ENCODE measurements around the gene ELAC1.
"Not testable (repeated sequence)": the region's sequence is repeated elsewhere in the genome, so short reads cannot be mapped to it uniquely, and the experiment has no call there.

The ELAC1 gene

DNA sequence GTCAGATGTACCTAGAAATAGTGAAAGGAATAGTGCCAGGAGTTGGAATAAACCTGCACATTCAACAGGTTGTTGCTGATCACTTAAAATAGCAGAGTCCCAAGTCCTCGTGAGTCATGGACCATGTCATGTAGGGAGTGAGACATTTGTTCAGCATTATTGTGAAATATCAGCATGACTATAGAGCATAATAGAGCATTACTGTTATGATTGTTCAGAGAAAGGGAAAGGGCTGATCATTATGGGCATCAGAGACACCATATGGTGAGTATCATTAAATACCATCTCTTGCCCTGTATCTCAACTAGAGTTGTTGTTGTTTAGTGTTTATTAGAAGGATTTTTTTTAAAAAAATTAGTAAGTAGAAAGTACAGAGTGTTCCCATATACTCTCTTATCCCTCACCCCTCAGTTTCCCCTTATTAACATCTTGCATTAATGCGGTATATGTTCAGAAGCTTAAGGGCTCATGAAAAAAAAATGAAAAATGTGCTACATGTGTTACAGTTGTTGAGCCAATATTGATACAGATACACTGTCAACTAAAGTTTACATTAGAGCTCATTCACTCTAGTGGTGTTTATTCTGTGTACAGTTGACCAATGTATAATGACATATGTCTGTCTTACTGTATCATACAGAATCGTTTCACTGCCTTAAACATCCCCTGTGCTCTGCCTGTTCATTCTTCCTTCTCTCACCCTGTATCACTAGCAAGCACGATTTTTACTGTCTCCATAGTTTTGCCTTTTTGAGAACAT lies 5.7 kb downstream of the ELAC1 start:
- DNase-seq: no peak

DNA sequence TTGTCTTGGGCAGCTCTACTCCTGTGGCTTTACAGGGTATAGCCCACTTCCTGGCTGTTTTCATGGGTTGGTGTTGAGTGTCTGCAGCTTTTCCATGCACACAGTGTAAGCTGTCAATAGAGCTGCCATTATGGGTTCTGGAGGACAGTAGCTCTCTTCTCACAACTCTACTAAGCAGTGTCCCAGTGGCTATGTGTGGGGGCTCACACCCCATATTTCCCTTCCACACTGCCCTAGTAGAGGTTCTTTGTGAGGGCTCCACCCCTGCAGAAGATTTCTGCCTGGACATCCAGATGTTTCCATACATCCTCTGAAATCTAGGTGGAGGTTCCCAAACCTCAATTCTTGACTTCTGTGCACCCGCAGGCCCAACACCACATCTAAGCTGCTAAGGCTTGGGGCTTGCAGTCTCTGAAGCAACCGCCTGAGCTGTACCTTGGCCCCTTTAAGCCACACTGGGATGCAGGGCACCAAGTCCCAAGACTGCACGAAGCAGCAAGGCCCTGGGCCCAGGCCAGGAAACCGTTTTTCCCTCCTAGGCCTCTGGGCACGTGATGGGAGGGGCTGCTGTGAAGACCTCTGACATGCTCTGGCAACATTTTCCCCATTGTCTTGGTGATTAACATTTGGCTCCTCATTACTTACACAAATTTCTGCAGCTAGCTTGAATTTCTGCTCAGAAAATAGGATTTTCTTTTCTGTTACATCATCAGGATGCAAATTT lies 9.4 kb downstream of the ELAC1 start:
- no peak for DNase-seq

DNA sequence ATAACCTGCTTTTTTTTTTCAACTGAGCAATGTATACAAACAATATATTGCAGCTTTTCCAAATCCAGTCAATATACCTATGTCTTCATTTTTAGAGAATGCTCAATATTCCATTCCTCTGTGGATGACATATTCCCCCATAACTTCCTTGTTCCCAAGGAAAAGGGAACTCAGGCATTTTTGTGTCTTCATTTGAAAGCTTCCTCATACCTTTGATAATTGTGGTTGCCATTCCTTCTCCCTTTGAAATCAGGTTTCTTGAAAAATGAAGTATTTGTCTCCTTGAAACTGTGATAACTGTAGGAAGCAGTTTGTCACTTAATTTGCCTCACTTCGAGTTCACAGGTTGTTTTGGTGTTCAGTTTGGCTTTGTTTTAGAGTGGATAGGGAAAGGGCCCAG lies 13.5 kb downstream of the ELAC1 start:
- no peak for DNase-seq

DNA sequence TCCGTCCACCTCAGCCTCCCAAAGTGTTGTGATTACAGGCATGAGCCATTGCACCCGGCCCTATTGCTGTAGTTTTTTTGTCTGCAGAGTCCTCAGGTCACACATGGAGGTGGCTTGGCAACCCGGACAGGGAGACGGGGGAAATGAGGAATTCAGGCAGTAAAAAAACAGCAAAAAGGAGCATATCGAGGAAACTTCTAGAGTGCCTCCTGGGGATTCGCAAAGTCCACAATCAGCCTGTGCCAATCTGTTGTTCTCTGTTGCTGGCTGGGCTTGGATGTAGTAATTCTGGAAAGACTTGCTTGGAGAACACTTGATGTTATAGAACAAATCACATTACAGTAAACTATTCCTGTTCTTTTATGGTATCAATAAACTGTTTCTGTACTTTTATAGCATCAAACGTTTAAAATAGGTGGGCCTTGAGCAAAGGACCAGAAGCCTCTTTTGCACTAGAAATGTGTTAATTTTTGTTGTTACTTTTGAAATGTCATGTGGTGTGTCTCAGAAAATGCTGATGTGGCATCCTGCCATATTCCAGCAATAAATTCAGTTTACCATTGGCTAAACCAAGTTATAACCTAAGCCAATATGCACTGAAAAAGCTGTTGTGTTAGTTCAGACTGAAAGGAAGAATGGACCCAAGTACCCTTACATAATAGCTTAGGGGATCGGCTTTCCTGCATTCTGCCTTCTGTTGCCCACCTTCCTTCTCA lies 14.4 kb downstream of the ELAC1 start:
- DNase-seq: no peak

DNA sequence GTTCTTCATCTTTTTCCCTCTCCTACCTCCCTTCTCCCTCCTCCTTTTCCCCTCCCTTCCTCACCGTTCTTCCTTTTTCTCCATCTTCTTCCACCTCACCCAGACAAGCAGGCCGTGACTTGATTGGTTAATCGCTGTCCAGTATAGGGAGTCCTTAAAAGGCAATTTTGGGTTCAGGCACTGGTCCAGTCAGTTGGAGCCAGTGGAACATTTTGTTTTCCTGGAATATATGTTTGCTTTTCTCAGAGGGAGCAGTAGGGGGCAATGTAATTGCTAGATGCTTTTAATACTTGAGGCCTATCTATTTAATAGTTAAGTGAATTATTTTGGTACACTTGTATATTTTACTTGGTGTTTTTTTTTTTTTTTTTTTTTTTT lies 15.0 kb downstream of the ELAC1 start:
- DNase-seq: no peak

DNA sequence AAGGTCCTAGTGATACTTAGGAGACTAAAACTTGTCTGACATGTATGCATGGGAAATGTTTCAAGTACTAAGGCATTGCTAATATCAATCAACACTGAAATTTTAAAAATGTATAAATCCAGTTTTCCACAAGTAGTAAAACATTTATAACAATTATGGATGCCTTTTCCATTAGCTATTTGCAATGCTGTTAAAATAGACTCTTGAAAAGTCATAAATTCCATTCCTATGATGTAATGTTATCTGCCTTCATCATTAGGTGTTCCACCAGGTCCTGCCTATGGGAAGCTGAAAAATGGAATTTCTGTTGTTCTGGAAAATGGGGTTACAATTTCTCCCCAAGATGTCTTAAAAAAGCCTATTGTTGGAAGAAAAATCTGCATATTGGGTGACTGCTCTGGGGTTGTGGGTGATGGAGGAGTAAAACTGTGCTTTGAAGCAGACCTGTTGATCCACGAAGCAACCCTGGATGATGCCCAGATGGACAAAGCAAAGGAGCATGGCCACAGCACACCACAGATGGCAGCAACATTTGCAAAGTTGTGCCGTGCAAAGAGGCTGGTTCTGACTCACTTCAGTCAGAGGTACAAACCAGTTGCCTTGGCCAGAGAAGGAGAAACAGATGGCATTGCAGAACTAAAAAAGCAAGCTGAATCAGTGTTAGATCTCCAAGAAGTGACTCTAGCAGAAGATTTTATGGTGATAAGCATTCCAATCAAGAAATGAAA lies 18.7 kb downstream of the ELAC1 start:
- no peak for DNase-seq

DNA sequence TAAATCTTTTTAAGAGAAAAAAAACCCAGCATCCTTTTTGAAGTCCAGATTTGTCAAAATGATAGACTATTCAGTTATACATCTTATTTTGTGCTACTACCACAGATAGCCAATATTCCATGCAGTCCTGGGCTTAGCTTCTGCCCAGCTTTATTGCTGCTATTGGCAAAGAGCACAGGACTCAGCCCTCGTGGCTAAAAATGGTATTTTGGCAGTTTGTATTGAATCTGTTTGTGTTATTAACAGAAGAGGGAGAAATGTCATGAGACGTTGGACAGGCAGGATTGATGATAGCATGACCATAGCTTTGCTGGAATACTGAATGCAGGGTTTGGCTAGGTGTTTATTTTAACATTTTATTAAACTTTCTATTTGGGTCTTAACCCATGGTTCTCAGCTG lies 19.4 kb downstream of the ELAC1 start:
- no peak for DNase-seq

DNA sequence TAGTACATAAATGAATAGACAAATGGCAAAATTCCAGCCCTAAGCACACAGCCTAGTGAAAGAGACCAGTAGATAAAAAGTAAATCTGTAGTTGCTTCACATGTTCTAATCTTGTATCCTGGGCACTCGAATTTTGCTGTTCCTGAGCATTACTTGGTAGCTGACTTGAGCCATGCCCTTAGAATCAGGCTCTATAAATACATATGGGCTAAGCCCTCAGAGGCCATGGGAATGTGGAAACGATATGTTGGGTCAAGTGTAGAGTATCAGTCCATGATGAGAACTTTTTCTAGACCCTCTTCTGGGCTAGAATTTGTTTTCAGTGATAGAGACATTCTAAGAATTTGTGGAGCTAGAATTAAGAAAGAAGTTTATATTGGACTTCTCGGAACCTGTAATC lies 21.9 kb downstream of the ELAC1 start:
- no peak for DNase-seq

DNA sequence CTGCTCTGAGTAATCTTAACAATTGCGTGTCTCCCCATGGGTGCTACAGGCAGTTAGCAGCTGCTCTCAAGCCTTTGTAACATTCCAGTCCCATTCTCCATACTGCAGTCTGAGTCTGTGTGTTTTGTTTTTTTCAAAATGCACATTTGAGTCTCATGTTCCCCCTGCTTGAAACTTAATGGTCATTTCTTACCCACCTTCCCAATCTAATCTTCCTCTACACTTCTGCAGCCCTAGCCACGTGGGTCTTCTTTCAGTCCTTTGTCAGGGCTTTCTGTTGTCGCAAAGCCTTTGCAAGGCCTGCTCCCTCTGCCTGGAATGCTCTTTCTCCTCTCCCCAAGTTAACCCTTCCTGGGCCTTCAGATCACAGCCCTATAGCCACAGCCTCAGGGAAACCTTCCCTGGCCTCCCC lies 24.5 kb downstream of the ELAC1 start:
- no peak for DNase-seq

DNA sequence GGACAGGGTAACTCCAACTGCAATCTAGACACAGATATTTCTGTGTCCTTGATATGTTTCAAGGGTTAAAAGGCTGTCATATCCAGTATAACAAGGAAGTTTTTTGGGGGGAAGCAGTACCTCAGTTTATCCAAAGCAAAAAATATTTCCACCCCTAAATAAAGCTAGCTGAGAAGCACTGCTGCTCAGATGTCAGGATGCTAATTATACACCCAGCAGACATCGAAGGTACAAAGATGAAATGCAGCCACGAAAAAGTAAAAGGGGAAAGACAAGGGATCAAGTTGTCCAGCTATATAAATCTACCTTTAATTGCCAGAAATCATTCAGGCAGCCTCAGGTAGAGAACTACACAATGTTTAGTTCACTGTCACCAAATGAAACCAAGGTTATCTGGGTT lies 26.2 kb downstream of the ELAC1 start:
- DNase-seq: no peak

DNA sequence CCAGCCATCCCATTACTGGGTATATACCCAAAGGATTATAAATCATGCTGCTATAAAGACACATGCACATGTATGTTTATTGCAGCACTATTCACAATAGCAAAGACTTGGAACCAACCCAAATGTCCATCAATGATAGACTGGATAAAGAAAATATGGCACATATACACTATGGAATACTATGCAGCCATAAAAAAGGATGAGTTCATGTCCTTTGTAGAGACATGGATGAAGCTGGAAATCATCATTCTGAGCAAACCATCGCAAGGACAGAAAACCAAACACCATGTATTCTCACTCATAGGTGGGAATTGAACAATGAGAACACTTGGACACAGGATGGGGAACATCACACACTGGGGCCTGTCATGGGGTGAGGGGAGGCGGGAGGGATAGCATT lies 35.3 kb downstream of the ELAC1 start:
- not testable (repeated sequence) for DNase-seq

DNA sequence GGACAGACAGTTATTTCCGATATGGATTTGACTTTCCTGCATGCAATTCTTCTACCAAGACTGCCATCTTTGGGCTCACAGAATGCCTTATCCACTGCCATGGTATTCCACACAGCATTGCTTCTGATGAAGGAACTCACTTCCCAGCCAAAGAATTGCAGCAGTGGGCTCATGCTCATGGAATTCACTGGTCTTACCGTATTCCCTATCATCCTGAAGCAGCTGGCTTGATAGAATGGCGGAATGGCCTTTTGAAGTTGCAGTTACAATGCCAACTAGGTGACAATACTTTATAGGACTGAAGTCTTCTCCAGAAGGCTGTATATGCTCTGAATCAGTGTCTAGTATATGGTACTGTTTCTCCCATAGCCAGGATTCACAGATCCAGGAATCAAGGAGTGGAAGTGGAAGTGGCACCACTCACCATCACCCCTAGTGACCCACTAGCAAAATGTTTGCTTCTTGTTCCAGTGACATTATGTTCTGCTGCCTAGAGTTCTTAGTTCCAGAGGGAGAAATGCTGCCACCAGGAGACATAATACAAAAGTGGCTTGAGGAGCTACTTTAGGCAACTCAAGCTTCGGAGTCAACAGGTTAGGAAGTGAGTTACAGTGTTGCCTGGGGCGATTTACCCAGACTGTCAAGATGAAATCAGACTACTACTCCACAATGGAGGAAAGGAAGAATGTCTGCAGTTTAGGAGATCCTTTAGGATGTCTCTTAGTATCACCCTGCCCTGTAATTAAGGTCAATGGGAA lies 38.4 kb downstream of the ELAC1 start:
- no peak for DNase-seq

DNA sequence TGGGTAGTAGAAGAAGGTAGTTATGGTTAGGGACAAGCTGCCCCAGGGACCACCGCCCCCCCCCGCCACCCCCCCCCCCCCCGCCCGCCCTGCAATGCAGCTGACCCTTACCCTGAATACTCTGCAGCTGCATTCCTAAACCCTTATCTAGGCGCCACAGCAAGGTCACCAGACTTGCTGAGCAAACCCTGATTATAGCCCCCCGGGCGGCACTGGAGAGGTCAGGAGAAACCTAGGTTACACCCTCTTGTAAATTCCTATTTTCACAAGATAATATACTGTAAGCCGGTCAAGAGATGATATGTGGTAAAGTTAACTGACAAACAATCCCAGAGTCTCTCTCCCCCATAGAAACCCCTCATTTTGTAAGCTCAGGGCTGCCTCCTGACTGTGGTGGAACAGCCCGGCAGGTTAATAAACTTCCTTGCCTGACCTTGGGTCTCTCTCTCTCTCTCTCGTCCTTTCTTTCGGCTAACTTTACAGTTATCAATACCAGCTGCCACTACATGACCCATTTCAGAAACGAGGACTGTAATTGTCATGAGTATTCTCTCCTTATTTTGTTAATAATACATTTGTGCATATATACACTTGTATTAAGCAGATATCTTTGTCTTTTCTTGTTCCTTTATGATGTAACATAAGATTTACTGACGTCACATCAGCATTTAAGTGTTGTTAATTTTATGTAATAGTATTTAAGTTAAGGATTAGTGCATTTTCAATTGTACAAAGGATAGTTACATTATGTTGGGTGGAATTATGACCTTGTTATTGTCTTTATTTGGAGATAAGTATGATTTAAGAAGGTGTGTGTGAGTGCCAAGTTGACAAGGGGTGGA lies 39.3 kb downstream of the ELAC1 start:
- no peak for DNase-seq

DNA sequence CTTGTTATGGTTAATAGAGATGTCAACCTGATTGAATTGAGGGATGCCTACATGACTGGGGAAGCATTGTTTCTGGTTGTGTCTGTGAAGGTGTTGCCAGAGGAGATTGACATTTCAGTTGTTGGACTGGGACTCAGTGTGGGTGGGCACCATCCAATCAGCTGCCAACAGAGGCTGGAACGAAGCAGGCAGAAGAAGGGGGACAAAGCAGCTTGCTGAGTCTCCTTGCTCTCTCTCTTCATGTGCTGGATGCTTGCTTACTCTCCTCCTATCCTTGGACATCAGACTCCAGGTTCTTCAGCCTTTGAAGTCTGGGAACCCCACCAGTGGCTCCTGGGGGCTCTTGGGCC lies 39.9 kb downstream of the ELAC1 start:
- no peak for DNase-seq

DNA sequence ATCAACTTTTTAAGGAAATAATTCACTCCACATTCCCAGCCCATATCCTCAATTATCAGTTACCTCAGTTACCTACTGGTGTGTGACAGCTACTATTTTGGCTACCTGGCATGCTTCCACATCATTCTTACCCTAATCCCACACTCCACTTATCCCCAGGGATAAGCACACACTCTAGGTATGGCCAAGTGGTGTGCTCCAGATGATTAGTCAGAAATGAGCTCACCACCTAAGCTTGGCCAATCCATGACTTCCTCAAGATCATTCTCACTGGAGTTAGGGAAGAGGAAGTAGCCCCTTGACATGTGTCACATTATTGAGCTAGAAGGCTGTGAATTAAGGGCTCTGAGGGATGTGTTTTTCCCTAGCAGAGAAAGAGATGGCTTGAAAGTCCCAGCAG lies 41.2 kb downstream of the ELAC1 start:
- no peak for DNase-seq

DNA sequence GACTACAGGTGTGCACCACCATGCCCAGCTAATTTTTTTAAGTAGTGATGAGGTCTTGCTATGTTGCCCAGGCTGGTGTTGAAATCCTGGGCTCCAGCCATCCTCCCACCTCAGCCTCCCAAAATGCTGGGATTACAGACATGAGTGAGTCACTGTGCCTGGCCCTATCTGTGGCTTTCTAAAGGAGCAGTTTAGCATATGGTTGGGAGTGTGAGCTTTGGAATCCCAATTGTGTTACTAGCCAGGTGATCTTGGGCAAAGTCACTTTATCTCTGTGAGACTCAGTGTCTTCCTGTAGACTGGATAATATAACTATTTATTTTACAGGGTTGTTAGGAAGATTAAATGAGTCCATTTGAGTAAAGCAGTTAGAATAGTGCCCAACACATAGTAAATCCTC lies 42.4 kb downstream of the ELAC1 start:
- DNase-seq: no peak

DNA sequence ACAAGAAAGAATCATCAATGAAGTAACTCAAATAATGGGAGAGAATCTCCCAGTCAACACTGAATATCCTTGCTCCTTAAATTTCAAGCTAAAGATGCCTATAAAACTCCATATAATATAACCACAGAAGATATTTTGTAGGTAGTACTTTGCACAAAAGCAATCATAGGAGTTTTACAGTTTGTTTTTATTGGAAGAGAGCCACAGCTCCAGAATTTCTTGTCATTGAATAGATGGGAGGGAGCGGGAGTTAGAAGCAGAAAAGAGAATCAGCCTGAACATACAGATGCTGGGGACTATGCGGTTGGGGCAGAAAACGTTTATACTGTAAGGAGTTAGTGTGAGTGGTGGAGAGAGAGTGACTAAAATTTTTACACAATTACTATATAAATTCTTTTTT lies 43.9 kb downstream of the ELAC1 start:
- DNase-seq: no peak

DNA sequence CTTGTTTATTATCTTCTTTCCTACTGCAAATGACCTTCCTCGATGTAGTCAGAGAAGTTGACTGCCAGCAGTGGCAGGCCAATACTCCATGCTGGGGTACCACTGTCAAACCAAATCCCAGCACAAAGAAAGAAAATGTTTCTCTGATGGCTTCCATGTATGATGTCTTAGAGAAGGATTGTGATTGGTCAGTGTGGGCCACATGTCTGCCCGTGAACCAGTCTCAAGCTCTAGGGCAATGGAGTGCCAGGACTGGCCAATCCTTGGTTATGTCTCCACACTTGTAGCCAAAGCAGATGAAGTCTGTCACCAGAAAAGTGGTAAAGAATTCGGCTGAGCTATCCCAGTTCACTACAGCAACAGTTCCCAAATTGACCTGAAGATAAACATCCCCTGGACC lies 44.6 kb downstream of the ELAC1 start:
- DNase-seq: no peak

DNA sequence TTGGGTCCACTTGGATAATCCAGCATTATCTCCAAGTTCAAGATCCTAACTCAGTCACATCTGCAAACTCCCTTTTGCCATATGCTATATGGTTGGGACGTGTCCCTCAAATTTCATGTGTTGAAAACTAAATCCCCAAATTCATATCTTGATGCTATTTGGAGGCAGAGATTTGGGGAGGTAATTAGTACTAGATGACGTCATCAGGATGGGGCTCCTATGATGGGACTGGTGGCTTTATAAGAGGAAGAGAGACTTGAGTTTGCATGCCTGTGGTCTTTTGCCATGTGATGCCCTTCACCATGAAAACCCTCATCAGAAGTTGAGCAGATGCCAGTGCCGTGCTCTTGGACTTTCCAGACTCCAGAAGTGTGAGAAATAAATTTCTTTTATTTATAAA lies 45.4 kb downstream of the ELAC1 start:
- no peak for DNase-seq

DNA sequence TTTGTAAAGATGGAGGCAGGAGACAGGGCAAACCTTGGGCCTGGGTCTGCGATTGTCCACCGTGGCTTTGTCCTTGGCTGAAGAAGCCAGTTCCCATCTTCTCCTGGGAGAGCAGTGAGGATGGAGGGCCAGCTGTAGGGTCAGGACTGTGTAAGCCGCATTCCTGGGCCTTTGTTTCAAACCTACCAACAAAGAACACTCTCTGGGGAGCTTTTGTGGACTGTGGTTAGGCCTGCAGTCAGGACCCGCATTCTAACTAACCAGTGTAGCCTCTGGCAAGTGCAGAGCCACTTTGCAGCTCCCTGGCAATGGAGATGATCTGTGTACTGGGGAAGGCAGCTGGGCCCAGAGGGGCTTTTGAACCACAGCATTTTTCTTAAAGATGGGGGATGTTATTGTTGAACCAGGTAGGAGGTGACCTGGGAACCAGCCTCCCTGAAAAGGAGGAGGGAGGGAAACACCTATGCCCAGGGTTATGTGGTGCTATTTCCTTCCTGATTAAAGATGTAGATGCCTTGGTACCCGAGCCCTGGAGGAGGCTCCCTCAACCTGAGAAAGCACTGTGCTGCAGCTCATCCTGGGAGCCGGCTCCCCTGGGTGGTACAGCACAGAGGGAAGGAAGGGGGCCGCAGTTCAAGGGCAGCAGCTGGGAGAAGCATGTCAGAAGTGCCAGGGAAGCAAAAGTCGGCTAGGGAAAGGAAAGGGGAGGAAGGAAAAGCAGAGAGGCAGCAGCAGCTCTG lies 49.5 kb downstream of the ELAC1 start:
- DNase-seq: no peak

DNA sequence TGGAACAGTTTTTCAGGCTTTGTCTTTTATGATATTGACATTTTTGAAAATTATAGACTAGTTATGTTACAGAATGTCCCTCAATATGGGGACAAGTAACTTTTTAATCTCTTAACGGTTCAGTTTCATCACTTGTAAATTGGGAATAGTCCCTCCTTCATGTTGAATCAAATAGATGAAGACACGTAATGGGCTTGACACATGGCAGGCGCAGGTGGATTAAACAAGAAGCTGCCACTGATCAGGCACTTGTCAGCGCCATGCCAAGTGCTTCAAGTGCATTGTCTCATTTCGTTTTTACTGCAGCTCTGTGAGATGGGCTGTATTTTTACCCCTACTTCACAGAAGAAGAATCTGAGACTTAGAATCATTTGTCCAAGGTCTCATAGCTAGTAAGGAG lies 52.7 kb downstream of the ELAC1 start:
- DNase-seq: no peak

Data from stimulated activated CD4-positive, alpha-beta T cell treated with anti-CD3 and anti-CD28 coated beads, Interleukin-2, amount 100 ng/mL, for 24 hours (primary cell).